Parathyroid adenoma (tissue), 2 donors: Measurements from ENCODE around the gene THOP1.

Experiments
- H2AFZ ChIP-seq: fragments of 300-600 bp; sonication (generic); one replicate; pipeline ENCODE4 v1.7.0; 2017; ENCODE audit warnings: antibody characterized with exemption, mild to moderate bottlenecking
- H3K27ac ChIP-seq: fragments of 300-600 bp; sonication (generic); one replicate; pipeline ENCODE4 v1.7.0; 2017
- H3K27me3 ChIP-seq: fragments of 300-600 bp; sonication (generic); one replicate; pipeline ENCODE4 v1.7.0; 2017; ENCODE audit warnings: low read length; ENCODE audit not compliant: control insufficient read depth, insufficient read depth
- H3K36me3 ChIP-seq: fragments of 300-600 bp; sonication (generic); one replicate; pipeline ENCODE4 v1.7.0; 2017; ENCODE audit warnings: low read length; ENCODE audit not compliant: control insufficient read depth, insufficient read depth
- H3K4me1 ChIP-seq: fragments of 300-600 bp; sonication (generic); one replicate; pipeline ENCODE4 v1.7.0; 2017; ENCODE audit warnings: control low read depth
- H3K4me2 ChIP-seq: fragments of 300-600 bp; sonication (generic); one replicate; pipeline ENCODE4 v1.7.0; 2017; ENCODE audit warnings: low read length
- H3K4me3 ChIP-seq: fragments of 300-600 bp; sonication (generic); one replicate; pipeline ENCODE4 v1.7.0; 2017; ENCODE audit warnings: low read depth, low read length
- H3K79me2 ChIP-seq: fragments of 300-600 bp; sonication (generic); one replicate; pipeline ENCODE4 v1.7.0; 2017; ENCODE audit warnings: control low read depth
- H3K9ac ChIP-seq: fragments of 300-600 bp; sonication (generic); one replicate; pipeline ENCODE4 v1.7.0; 2017; ENCODE audit warnings: mild to moderate bottlenecking
- H3K9me3 ChIP-seq: fragments of 300-600 bp; sonication (generic); one replicate; pipeline ENCODE4 v1.7.0; 2017; ENCODE audit warnings: low read length; ENCODE audit not compliant: control insufficient read depth
- TF ChIP-seq, protein P1 (sequence below): fragments of 300-600 bp; sonication (generic); IDR thresholded peaks from one replicate; pipeline ENCODE4 v1.7.0; 2017; ENCODE audit warnings: antibody characterized with exemption, mild to moderate bottlenecking
- donor health status: primary hyperparathyroidism.

The THOP1 gene

DNA sequence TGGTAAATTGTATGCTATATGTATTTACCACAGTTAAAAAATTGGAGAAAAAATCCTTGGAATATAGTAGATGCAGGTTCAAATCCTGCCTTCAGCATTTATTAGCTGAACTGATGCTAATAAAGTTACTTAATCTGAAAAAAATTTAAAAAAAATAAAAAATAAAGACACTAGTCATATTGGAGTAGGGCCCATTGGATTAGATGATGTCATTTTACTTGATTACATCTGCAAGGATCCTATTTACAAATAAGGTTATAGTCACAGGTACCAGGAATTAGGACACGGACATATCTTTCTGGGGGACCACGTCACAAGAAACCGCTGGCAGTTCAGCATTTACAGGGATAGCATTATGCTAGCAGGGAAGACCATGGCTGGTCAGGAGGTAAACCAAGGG, 62.2 kb downstream of the THOP1 start:
- Histone ChIP-seq H3K79me2 (peaks cover 5% of the 10 kb centered on the region), H3K4me1 (no peaks in the 10 kb centered on the region), H3K4me3 (no peak overlapping the region), H3K27ac (no peak overlapping the region), H3K27me3 (no peaks in the 10 kb centered on the region), H2AFZ (no peak overlapping the region), H3K36me3 (peaks cover 8% of the 10 kb centered on the region), H3K9me3 (peaks cover 4% of the 10 kb centered on the region), H3K9ac (no peak overlapping the region), H3K4me2 (no peak overlapping the region)
- TF ChIP-seq, protein P1, sequence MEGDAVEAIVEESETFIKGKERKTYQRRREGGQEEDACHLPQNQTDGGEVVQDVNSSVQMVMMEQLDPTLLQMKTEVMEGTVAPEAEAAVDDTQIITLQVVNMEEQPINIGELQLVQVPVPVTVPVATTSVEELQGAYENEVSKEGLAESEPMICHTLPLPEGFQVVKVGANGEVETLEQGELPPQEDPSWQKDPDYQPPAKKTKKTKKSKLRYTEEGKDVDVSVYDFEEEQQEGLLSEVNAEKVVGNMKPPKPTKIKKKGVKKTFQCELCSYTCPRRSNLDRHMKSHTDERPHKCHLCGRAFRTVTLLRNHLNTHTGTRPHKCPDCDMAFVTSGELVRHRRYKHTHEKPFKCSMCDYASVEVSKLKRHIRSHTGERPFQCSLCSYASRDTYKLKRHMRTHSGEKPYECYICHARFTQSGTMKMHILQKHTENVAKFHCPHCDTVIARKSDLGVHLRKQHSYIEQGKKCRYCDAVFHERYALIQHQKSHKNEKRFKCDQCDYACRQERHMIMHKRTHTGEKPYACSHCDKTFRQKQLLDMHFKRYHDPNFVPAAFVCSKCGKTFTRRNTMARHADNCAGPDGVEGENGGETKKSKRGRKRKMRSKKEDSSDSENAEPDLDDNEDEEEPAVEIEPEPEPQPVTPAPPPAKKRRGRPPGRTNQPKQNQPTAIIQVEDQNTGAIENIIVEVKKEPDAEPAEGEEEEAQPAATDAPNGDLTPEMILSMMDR, result no peak

DNA sequence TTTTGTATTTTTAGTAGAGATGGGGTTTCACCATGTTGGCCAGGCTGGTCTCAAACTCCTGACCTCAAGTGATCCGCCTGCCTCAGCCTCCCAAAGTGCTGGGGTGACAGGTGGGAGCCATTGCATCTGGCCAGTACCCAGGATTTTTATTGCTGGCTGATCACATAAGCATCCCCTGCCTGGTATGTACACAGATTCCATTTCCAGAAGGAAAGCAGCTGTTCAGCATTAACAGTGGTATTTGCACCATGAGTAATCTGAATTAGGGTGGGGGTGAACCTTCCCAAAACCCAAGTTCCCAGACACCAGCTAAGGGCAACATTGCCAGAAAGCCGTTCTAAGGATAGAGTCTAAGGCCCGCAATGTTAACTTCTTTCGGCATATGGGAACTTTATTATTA, 63.3 kb downstream of the THOP1 start:
- no peak overlapping the region for H3K9ac ChIP-seq
- no peak overlapping the region for H3K4me2 ChIP-seq
- peaks cover 5% of the 10 kb centered on the region for H3K9me3 ChIP-seq
- H2AFZ ChIP-seq, result no peak overlapping the region
- H3K27ac ChIP-seq, result no peak overlapping the region
- TF ChIP-seq, protein P1, result no peak
- H3K36me3 ChIP-seq, result peaks cover 17% of the 10 kb centered on the region
- H3K27me3 ChIP-seq, result no peaks in the 10 kb centered on the region
- no peak overlapping the region for H3K4me3 ChIP-seq
- peaks cover 3% of the 10 kb centered on the region for H3K79me2 ChIP-seq
- H3K4me1 ChIP-seq, result no peaks in the 10 kb centered on the region

DNA sequence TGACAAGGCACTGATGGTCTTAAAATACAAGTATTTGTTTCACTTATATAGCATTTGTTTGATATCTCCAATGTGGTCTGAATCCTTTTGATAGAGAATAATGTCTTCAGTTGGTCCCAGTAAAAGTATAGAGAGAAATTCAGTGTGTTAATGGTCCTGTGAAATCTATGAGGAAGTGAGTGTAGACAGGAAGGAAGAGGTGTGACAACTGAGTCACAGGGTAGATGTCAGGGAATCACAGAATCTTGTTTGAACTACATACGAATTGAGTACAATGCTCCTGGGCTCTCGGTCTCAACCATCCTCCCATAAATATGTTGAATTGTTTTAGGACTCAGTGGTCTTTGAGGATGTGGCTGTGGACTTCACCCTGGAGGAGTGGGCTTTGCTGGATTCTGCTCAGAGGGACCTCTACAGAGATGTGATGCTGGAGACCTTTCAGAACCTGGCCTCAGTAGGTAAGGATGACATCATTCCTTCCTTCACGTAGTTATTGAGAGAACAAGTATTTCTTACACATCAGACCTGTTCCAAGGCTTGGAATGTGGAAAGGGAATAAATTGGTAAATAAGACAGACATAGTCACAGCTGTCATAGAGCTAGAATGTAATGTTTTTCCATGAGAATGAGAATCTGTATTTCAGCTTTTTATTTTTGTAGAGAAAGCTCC, 65.1 kb downstream of the THOP1 start:
- TF ChIP-seq, protein P1, result no peak
- H3K9me3 ChIP-seq, result peaks cover 5% of the 10 kb centered on the region
- H3K79me2 ChIP-seq, result peaks cover 3% of the 10 kb centered on the region
- no peak overlapping the region for H2AFZ ChIP-seq
- no peaks in the 10 kb centered on the region for H3K27me3 ChIP-seq
- H3K4me3 ChIP-seq, result no peak overlapping the region
- no peak overlapping the region for H3K9ac ChIP-seq
- no peak overlapping the region for H3K4me2 ChIP-seq
- peaks cover 19% of the 10 kb centered on the region for H3K36me3 ChIP-seq
- H3K4me1 ChIP-seq, result no peaks in the 10 kb centered on the region
- no peak overlapping the region for H3K27ac ChIP-seq

DNA sequence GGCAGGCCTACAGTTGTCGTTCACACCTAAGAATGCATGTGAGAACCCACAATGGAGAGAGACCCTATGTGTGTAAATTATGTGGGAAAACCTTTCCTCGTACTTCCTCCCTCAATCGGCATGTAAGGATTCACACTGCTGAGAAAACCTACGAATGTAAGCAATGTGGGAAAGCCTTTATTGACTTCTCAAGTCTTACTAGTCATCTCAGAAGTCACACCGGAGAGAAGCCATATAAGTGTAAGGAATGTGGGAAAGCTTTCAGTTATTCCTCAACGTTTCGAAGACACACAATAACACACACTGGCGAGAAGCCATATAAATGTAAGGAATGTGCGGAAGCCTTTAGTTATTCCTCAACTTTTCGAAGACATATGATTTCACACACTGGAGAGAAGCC, 67.3 kb downstream of the THOP1 start:
- no peaks in the 10 kb centered on the region for H3K4me1 ChIP-seq
- H3K79me2 ChIP-seq, result no peaks in the 10 kb centered on the region
- no peak overlapping the region for H3K9ac ChIP-seq
- no peak overlapping the region for H3K27ac ChIP-seq
- peaks cover 19% of the 10 kb centered on the region for H3K36me3 ChIP-seq
- TF ChIP-seq, protein P1, result no peak
- H2AFZ ChIP-seq, result no peak overlapping the region
- H3K27me3 ChIP-seq, result no peaks in the 10 kb centered on the region
- no peak overlapping the region for H3K4me3 ChIP-seq
- H3K9me3 ChIP-seq, result peaks cover 5% of the 10 kb centered on the region
- no peak overlapping the region for H3K4me2 ChIP-seq

DNA sequence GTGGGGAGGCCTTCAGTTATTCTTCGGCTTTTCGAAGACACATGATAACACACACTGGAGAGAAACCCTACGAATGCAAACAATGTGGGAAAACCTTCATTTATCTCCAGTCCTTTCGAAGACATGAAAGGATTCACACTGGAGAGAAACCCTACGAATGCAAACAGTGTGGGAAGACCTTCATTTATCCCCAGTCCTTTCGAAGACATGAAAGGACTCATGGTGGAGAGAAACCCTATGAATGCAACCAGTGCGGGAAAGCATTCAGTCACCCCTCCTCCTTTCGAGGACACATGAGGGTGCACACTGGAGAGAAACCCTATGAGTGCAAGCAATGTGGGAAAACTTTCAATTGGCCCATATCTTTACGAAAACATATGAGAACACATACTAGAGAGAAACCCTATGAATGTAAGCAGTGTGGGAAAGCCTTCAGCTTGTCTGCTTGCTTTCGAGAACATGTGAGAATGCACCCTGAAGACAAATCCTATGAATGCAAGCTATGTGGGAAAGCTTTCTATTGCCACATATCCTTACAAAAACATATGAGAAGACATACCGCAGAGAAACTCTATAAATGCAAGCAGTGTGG, 67.8 kb downstream of the THOP1 start:
- Histone ChIP-seq H3K4me1 (no peaks in the 10 kb centered on the region), H3K4me2 (no peak overlapping the region), H2AFZ (no peak overlapping the region), H3K27ac (no peak overlapping the region), H3K9me3 (peaks cover 5% of the 10 kb centered on the region), H3K27me3 (no peaks in the 10 kb centered on the region), H3K4me3 (no peak overlapping the region), H3K9ac (no peak overlapping the region), H3K79me2 (no peaks in the 10 kb centered on the region), H3K36me3 (peaks cover 19% of the 10 kb centered on the region)
- TF ChIP-seq, protein P1, result no peak
